Measurements from ENCODE around the gene WNT3.
"Not testable (repeated sequence)": the region's sequence is repeated elsewhere in the genome, so short reads cannot be mapped to it uniquely, and the experiment has no call there.

WNT3 gene, protein sequence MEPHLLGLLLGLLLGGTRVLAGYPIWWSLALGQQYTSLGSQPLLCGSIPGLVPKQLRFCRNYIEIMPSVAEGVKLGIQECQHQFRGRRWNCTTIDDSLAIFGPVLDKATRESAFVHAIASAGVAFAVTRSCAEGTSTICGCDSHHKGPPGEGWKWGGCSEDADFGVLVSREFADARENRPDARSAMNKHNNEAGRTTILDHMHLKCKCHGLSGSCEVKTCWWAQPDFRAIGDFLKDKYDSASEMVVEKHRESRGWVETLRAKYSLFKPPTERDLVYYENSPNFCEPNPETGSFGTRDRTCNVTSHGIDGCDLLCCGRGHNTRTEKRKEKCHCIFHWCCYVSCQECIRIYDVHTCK

DNA sequence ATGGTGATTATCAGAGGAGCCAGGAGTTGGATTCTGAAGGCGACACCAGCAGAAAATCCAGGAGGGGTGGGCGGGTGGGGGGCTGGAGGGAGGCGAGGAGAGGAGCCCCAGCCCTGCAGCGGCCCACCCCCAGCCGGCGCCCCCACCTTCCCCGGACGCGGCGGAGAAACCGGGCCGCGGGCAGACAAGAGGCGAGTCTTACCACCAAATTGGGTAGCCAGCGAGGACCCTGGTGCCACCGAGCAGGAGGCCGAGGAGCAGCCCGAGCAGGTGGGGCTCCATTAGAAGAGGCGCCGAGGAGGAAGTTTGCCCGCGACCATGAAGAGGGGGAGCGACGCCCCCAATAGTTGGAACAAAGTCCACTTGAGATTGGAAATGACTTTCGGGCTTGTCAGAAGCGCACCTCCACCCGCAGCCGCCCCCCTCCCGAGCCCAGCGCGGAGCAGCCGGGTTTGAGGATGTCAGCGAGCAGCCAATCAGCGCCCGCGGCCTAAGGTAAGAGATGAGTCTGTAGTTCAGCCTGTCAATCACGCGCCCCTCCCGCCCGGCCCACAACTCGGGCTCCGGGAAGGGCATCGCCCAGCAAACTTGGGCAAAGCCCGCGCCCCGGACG, at the start of gene WNT3:
WNT3 (minus strand) TSS at position 377 of the 613 bp plus-strand sequence; CDS start at position 282, 95 bp downstream.
- DNase-seq, result peak in 1 of 4 experiments; percentile 41

DNA sequence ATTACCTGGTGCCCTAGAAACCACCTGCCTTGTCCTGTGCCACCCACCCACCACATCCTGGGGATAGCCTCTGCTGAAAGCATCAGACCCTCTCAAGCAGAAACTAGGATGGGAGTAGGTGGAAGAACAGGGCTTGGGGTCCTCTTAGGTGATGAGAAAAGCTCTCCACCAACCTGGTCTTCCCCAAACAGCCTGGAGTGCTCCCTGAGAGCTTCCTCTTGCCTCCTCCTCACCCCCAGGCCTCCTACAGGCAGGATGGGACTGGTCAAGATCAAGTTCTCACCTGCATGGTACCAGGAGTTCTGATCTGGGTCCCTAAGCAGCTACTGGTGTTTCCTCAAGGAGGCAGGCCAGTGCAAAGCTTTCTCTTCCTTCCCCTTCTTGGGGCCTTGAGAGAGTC, 48.3 kb upstream of the WNT3 start:
- no peak for DNase-seq

DNA sequence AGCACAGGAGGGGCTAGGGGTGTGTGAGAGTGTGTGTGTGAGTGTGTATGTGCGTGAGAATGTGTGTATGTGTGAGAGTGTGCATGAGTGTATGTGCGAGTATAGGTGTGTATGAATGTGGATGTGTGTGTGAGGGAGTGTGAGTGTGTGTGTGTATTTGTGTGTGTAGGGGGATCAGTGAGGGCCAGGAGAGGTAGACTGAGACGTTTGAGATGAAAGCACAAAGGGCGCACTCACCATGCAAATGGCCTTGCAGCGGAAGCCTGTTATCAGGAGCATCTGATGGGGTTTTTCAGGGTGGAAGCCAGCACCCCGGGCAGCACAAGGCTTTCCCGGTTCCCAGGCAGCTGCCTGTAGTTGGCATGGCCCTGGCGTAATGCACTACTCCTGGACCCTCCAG, 47.8 kb upstream of the WNT3 start:
- no peak for DNase-seq

DNA sequence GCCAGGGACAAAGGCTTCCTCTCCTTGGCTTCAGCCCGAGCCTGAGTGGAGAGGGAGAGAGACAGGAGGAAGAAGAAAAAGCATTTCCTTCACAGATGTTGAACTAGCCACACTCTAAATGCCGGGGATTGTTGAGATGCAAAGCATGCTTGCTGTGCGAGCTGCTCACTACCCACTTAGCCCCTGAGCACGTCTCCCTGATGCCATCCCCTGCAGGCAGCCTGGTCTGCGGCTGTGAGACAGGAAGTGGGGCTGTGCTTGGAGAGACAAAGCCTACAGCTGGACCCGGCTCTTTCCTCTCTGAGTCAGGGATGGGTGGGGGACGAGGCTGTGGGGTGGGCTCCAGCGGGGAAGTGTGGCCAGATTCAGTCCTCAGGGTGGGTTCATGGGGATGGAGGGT, 46.6 kb upstream of the WNT3 start:
- DNase-seq, result no peak

DNA sequence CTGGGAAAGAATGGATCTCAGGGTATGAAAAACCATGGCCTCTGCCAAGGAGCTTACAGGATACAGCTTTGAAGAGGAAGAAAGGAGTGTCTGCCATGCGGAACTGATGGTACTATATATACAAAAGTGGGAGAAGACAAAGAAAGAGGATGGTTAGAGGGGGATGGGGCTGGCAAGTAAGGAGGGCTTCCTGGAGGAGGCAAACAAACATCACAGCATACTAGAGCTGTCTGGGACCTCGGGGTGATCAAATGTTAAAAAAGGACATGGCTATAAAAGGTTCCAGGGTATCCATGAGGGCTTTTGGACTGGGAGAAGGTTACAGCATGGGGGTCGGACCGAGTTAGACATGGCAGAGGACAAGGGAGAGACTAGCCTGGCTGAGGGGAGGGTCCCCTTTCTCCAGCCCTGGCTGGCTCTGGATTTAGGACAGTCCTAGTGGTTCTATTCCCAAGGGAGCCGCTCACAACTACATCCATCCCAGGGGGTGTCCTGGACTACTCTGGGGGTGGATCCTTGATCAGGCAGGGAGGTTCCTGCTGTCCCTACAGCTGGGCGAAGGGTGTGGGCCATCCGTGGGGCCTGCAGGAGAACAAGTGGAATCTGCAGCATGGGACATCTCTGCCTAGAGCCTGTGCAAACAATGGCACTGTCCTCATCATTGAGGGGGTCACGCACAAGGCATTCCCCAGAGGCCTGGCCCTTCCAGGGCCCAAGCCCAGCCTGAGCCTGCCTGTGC, 45.1 kb upstream of the WNT3 start:
- no peak for DNase-seq

DNA sequence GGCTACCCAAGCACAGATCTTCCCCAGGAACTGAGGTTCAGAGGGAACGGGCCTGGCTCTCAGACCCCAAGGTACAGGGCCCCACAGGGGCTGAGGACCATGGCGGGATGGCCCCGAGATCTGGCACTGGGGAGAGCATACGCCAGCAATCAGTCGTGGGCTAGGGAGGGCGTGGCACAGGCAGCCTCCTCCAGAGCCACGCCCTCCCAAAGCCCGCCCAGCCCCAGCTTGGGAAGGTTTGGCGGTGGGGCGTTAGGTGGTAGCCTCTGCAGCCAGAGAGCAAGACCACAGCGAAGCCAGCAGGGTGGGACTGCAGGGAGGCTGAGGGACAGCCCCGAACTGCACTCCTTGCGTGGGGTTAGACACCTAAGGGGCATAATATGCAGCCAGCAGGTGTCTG, 44.5 kb upstream of the WNT3 start:
- DNase-seq, result no peak

DNA sequence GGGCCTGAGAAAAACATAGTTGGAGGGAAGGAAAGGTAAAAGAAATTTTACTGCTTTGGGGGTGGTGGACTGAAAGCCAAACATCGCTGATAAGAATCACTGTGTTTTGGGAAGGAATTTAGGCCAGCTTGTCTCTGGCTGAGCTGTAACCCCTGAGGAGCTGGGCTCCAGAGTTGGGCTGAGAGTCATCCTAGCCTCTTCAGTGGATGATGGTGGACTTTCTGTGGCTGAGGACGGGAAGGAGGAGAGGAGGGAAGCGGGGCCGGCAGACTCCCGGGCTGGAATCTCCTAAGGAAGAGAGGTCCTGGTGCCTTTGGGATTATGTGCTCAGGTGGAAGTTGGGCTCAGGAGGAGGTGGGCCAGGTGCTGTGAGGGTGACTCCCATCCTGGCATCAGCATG, 41.5 kb upstream of the WNT3 start:
- DNase-seq, result no peak

DNA sequence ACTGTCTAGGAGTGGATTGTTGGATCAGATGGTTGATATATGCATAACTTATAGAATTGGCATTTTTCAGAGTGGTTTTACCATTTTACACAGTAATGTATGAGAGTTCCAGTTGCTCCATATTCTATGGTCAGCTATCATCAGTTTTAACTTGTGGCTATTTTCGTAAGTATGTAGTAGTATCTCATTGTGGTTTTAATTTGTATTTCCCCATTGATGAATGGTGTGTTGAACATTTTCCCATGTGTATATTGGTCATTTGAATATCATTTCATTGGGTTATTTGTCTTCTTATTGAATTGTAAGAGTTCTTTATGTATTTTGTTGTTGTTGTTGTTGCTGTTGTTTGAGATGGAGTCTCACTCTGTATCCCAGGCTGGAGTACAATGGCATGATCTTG, 39.1 kb upstream of the WNT3 start:
- no peak for DNase-seq

DNA sequence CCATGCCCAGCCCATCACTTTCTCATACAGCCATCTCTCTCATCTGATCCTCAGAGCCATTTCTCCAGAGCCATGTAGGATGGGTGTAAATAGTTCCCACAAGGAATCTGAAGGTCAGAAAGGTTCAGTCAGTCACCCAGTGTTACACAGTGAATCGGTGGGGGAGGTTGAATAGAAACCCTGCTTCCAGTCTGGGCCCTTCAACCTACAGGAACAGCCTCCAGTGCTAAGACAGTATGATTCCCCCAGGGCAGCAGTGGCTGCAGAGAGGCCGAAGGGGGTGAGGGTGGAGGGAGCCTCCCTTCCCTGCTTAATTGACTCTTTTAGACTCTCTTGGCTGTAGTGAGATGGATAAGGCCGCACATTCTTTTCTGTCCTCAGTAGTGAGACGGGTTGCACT, 36.5 kb upstream of the WNT3 start:
- DNase-seq, result no peak

DNA sequence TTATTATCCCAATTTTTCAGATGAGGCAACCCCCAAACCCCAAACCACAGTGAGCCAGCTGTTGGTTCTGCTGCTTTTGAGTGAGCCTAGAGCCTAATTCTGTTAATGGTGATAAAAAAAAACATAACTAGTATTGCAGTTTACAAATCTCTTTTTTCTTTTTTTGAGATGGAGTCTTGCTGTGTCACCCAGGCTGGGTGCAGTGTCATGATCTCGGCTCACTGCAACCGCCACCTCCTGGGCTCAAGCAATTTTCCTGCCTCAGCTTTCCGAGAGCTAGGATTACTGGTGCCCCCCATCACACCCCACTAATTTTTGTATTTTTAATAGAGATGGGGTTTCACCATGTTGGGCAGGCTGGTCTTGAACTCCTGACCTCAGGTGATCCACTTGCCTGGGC, 36.0 kb upstream of the WNT3 start:
- DNase-seq, result no peak

DNA sequence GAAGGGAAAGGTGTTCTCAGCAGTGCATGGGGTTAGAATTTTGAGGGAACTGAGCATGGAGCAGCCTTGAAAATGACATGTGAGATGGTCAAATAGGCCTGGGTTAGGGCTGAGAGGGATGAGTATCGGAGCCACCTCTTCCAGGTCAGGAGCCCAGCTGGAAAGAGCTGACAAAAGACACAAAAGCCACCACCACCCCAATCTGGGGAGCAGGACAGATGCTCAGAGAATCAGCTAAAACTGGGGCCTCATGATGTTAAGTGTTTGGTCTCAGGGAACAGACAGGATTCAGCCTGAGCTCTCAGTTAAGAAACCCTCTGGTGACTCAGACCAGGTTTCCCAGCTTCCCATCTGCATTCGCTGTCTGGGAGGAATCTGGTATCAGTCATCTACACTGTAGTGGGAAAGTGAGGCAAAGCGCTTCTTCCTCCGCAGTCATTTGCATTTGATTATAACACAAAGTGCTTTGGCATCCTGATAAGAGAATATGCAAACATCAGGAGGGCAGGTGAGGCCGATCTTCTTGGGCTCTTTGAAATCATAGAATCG, 35.5 kb upstream of the WNT3 start:
- DNase-seq, result no peak

DNA sequence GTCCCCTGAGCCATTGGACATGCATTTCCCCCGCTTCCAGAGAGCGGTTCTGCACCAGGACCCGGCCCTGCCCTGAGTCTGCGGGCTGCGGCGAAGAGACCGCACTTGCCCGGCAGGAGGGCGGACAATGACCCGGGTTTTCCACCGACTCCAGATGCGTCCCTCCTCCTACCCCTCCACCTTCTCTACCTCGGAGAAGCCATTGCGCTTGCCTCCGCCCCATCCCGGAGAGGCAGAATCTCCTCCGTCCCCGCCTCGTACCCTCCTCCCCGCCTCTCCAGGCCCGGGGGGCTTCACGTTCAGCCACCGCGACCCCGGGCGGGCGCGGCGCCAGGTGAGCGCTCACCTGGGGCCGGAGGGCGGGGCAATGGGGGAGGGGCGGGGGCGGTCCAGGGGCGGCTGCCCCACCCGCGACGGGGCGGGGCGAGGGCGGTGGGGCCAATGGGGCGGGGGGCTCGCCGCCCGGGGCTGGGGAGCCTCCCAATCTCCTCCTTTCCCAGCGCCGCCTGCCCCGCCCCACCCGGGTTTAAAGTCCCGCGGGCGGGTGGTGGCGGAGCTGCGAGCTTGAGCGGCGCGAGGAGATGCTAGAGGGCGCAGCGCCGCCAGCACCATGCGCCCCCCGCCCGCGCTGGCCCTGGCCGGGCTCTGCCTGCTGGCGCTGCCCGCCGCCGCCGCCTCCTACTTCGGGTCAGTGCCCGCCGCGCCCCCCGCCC, 32.7 kb upstream of the WNT3 start, which contains the start of gene WNT9B:
WNT9B (plus strand) TSS at position 555 of the 713 bp plus-strand sequence; CDS start at position 611, 56 bp downstream.
- no peak for DNase-seq

DNA sequence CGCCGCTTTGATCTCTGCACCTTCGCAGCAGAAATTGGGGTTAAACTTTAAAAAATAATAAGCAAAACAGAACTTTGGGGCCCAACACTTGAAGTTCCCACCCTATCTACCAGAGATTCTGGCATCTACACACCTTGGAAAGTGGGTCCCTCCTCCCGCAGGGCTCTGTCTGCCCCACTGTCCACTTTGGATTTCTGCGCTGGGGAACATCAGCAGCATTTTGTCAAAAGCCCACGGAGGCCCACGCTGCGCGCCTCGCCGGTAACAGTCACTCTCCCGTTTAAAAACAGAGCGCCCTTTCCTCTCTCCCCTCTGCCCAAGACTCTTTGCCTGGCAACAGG, 32.2 kb upstream of the WNT3 start:
- no peak for DNase-seq

DNA sequence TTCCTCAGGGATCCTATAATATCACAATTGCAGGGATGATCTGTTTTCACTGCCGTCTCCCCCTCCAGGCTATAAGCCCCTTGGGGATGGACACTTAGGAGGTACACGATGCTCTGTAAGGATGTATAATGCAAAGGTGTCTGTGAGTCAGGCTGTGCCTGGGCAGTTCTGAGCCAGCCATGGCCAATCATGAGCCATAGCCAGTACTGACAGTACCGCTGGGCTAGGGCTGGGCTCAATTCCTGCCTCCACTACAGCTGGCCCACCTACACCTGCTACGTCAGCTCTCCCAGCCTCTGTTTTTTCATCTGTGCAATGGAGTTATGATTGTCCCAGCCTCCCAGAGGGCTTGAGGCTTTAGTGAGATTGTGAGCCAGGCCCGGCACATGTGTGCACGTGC, 30.0 kb upstream of the WNT3 start:
- DNase-seq, result no peak

DNA sequence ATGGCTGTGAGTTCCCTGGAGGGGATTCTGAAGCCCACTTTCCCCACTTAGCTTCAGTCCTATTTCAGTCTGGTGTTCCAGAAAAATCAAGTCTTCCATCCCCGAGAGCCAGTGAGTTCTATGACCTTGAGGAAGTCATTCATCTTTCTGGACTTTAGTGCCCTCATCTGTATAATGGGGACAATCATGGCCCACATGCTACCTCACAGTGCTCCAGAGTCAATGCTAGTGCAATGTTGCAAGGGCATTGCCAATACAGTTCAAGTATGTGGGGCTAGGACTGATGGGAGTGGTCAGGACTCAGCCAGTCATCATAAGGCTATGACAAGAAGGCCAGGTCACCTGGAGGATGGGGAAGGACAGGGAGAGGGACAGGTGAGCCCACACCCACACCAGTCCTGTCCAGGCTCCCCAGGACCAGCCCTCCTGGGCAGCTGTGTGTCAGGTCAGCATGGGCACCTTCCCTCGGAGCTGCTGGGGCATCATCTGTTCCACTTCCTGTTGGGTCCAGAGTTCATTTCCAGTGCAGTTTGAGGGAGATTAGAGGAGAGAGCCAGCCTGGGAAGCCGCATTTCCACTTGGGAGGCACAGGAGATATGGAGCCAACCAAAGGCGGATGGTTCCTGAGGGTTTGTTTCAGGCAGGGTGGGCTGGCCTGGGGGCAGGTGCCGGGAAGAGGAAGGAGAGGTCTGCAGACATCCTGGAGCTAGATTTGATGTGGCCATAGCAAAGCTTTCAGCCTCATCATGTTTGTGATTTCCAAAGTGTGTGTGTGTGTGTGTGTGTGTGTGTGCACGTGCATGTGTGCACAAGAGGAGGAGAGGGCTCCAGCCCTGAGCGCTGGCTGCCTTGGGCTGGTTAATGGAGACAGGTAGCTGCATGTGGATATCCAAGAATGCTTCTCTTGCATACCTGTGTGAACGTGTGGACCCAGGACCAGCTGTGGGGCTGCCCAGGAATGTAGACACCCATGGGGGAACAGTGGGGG, 29.0 kb upstream of the WNT3 start:
- no peak for DNase-seq

DNA sequence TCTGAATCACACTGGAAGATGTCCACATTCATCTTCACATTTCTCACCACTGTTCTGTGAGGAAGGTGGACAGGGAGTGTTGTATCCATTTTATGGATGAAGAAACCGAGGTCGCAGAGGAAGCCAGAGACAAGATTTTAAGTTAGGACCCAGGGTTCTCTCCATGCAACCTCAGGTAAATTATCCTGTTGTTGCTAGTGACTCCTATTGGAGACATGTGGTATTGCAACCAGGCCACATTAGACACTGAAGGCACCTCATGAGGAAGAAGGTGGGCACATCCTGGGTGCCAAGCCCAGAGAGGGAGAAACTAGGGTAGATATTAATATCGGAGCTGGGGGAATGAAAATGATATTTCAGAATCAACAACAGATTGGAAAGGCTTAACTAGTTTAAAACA, 24.3 kb upstream of the WNT3 start:
- no peak for DNase-seq

DNA sequence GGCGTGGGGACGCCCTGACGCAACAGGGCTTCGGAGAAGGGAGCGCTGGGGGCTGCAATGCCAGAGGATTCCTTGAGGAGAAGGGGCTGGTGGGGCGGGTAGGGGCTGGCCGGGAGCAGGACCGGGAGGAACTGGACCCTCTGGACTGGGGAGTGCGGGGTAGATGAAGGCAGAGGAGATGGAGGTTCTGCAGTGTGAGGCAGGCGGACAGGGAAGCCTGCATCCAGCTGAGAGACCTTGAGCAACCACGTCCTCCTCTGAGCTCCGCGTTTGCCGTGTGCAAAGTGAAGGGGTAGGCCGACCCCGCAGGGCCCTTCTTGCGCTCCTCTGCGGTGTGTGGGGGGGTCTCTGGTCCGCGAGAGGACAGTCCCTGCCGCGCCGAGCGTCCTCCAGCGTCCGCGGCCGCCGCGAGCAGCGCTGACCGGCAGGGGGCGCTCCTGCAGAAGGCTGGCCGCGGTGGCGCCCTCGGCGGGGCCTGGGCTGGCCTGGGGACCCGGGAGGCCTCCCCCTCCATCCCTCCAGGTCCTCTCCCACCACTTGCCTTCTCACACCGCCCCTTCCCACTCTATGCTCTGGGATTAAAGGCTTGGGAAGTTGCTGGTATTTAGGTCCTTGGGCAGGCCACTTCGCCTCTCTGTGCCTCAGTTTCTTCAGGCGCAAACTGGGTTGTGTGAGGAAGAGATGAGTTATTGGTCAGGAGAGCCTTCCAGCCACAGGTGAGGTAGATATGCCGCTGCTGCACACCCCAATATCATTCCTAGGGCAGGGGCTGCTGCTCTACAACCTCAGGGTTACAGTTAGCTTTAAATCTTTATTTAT, 23.3 kb upstream of the WNT3 start:
- no peak for DNase-seq

DNA sequence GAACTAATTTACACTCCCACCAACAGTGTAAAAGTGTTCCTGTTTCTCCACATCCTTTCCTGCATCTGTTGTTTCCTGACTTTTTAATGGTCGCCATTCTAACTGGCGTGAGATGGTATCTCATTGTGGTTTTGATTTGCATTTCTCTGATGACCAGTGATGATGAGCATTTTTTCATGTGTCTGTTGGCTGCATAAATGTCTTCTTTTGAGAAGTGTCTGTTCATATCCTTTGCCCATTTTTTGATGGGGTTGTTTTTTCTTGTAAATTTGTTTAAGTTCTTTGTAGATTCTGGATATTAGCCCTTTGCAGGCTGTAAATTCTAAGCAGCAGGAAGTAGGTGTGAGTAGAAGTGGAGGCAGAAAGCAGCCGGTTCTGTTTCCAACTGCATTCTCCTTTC, 22.1 kb upstream of the WNT3 start:
- not testable (repeated sequence) for DNase-seq

DNA sequence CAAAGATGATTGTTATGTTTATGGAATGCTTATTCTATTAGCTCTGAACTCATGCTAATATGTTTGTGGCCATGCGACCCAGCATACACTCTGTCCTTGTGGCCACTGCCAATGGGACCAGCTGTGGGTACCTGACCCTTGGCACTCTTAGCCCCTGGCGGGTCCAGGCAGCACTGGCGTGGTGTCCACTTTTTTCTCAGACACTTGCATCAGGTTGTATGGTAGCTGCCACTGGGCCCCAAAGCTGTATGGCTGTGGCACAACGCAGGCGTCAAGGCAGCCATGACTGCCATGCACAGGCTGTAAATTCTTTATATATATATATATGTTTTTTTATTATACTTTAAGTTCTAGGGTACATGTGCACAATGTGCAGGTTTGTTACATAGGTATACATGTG, 20.7 kb upstream of the WNT3 start:
- DNase-seq, result no peak

DNA sequence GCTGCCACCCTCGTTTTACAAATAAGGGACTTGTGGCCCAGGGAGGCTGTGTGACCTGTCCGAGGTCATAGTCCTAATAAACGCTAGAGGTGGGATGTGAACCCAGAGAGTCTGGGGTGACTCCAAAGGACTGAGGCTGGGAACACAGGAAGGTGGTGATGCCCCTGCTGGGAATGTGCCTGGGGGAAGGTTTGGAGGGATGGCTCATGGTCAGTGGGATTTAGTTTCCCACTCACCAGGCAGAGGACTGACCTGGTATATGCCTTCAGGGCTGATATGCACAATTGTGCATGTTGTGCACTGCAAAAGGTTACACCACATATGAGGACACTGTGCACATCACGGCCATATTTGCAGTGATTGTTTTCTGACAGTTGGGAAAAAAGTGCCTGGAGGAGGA, 19.0 kb upstream of the WNT3 start:
- no peak for DNase-seq

DNA sequence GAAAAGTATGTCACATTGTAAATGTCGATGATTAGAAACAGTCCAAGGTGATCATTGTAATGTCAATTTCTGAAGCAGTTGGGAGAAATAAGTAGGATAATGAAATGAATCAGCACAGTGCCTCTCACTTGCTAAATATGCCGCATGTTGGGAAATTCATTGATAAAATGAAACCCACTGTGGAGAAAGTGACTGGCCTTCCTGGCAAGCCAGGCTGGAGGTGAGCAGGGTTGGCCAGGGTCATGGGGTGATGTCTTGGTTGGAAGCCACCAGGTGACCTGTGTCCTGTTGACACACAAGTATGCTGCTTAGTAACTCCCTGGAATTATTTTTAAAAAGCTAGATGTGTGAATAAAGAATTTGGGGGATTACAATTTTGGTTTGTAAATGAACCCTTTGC, 18.0 kb upstream of the WNT3 start:
- DNase-seq, result no peak

All from activated CD4-positive, CD25-positive, alpha-beta regulatory T cell (primary cell).